Activated naive CD4-positive, alpha-beta T cell treated with anti-CD3 and anti-CD28 coated beads for 36 hours (primary cell): ENCODE measurements around the gene MYO10. TPM values are rescaled to one million over a fixed set of nuclear protein-coding genes. Genes with fewer than 3 reads are reported as not detected.

Source experiments
- CTCF ChIA-PET: fragments of 350-600 bp; sonication (Branson Sonifier 250); formaldehyde crosslinking; loops from one replicate; lab custom pipeline; 2021; ENCODE audit warnings: antibody characterized with exemption; lab: Charles Lee
- DNase-seq: peaks from one replicate; pipeline ENCODE4 v3.0.0-alpha.2; 2020
- H3K27ac Mint-ChIP-seq: one replicate; pipeline ENCODE4 v1.8.0; 2021; ENCODE audit warnings: mild to moderate bottlenecking, mixed read lengths
- H3K27me3 Mint-ChIP-seq: one replicate; pipeline ENCODE4 v1.8.0; 2021; ENCODE audit warnings: low read depth, mixed read lengths
- H3K36me3 Mint-ChIP-seq: one replicate; pipeline ENCODE4 v1.8.0; 2021; ENCODE audit warnings: low read depth, mixed read lengths
- H3K4me1 Mint-ChIP-seq: one replicate; pipeline ENCODE4 v1.8.0; 2021; ENCODE audit warnings: low read depth, mixed read lengths
- H3K4me3 Mint-ChIP-seq: one replicate; pipeline ENCODE4 v1.8.0; 2021; ENCODE audit warnings: mild to moderate bottlenecking, moderate library complexity, mixed read lengths
- H3K9me3 Mint-ChIP-seq: one replicate; pipeline ENCODE4 v1.8.0; 2021; ENCODE audit warnings: mixed read lengths
- intact Hi-C: fragments of 100-400 bp; cut with micrococcal nuclease; formaldehyde crosslinking; loops from one replicate; pipeline ENCODE4 v1.15.1; 2023
- total RNA-seq, 2 experiments: library from RNA; stranded (reverse); gene quantifications; one replicate each; pipeline ENCODE4 v1.2.3, GENCODE V29; 2021

MYO10 gene
- total RNA-seq, 2 experiments from 2014 or later, result 0.05 to 0.27 TPM

DNA sequence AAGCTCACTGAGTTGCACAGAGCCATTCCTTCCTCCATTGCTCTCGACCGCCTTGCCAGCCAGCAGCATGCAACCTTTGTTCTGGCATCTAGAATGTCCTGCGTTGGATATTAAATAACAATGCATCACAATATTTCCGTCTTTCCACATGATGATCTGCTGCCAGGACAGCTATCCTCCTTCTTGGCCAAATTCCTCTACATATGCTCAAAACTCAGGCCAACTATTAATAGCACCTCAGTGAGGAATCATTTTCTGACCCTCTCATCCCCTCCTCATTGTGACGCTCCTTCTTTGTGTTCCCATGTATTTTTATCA, 128.6 kb downstream of the MYO10 start:
- H3K27ac Mint-ChIP-seq, result no peak overlapping the region
- CTCF ChIA-PET, result no interaction called here
- H3K4me3 Mint-ChIP-seq, result no peak overlapping the region
- no peaks in the 10 kb centered on the region for H3K9me3 Mint-ChIP-seq
- H3K36me3 Mint-ChIP-seq, result no peaks in the 10 kb centered on the region
- intact Hi-C loops, result no loop called here
- peaks cover 11% of the 10 kb centered on the region for H3K27me3 Mint-ChIP-seq
- H3K4me1 Mint-ChIP-seq, result no peaks in the 10 kb centered on the region
- no peak for DNase-seq

DNA sequence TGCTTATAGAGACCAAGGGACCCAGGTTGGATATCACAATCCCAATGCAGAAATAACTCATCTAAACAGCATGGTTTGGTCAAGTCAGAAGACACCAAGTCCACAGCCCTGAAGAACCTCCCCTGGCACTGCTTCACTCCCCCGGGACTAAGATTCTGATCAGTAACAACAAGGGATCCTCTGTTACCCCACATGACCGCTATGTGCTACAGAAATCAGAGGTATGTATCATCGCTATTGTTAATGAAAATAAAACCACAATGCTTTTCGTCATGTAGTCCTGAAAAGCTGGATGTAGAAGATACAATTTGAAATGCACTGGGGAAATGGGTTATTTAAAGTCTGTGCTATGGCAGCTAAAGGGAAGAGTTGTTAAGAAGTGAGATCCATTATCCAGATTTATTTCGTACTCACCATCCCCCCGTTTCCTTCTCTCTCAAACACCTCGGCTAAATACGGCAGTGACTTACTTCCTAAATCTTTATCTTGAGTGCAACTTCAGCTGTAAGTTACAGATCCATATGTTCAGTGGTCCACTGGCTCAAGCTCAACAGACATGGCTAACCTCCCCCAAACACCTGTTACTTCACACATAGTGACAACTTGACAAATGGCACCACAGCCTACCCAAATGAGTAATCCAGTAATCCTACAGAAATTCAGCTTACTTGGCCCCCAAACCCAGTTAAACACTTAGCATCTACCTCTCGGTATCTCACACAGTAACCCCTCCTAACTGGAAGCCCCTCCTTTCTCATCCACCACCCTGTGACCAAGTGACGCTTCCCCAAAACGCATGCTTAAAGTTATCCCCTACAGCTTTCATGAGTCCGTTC, 129.2 kb downstream of the MYO10 start:
- Mint-ChIP-seq H3K27me3 (peaks cover 11% of the 10 kb centered on the region), H3K27ac (no peak overlapping the region), H3K36me3 (no peaks in the 10 kb centered on the region), H3K4me3 (no peak overlapping the region), H3K9me3 (no peaks in the 10 kb centered on the region), H3K4me1 (no peaks in the 10 kb centered on the region)
- intact Hi-C loops, result no loop called here
- no peak for DNase-seq
- CTCF ChIA-PET, result no interaction called here

DNA sequence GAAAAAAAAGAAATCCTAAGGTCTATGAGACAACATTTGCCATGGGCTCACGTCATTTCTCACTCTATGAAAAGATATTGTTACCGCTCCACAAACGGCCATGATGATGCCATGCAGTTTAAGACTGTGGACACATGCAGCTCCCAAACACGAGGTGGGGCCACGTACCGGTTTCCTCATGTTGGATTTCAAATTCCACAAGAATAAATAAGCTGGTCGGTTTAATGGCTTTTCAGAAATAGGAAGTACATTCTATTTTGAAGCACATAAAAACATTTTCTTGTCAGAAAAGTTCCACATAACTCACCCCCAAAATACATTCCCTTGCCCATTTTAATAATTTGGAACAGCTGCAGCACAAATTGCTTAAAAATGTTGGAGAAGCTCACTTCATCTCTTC, 130.6 kb downstream of the MYO10 start:
- no peak overlapping the region for H3K4me3 Mint-ChIP-seq
- H3K4me1 Mint-ChIP-seq, result no peaks in the 10 kb centered on the region
- H3K27ac Mint-ChIP-seq, result no peak overlapping the region
- intact Hi-C loops, result no loop called here
- H3K36me3 Mint-ChIP-seq, result no peaks in the 10 kb centered on the region
- H3K9me3 Mint-ChIP-seq, result no peaks in the 10 kb centered on the region
- H3K27me3 Mint-ChIP-seq, result peaks cover 9% of the 10 kb centered on the region
- CTCF ChIA-PET, result interaction anchor here (1.3 kb wide), 1 partner anchor 14 kb away, joined by 5 read pairs; no protein-coding TSS in a partner anchor
- no peak for DNase-seq

DNA sequence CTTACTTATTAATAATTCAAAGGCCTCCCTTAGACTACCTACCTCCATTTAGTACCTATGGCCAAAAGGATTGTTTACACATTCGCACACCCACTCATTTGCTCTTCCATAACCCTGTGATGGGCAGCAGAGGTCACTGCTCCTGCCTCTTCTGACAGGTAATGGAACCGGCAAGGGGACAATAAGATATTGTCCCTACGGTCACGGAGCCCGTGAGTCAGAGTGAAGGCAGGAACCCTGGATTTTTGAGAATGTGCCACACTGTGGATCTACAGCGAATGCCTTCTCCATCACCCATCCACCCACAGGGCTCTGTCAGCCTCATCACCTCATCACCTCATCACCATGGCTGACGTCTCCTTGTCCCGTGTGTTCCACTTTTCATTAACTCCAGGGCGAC, 132.3 kb downstream of the MYO10 start:
- intact Hi-C loops, result no loop called here
- Mint-ChIP-seq H3K4me1 (no peaks in the 10 kb centered on the region), H3K27ac (no peak overlapping the region), H3K9me3 (no peaks in the 10 kb centered on the region), H3K4me3 (no peak overlapping the region), H3K27me3 (peaks cover 6% of the 10 kb centered on the region), H3K36me3 (no peaks in the 10 kb centered on the region)
- CTCF ChIA-PET, result interaction anchor here (0.6 kb wide), 1 partner anchor 465 kb away, joined by 3 read pairs; no protein-coding TSS in a partner anchor
- DNase-seq, result no peak

DNA sequence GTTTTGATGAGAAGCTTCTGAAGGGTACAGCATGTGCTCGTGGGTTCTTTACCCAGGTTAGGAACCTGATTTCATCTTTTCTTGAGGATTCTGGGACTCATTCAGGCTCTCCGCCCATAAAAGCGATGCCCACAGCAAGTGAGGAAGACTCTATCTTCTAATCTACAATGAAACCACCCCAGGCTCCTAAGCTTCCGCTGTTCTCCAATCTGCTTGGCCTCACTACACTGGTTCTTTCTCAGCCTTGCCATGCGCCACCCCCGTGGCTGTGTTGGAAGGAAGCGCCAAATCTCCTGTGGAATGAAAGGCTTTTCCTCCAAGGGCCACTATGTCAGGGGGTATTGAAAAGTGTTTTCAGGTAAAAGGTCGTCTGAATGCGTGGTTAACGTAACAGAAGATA, 135.6 kb downstream of the MYO10 start:
- DNase-seq, result no peak
- no peak overlapping the region for H3K27ac Mint-ChIP-seq
- CTCF ChIA-PET, result no interaction called here
- no peaks in the 10 kb centered on the region for H3K36me3 Mint-ChIP-seq
- H3K9me3 Mint-ChIP-seq, result no peaks in the 10 kb centered on the region
- intact Hi-C loops, result no loop called here
- no peaks in the 10 kb centered on the region for H3K4me1 Mint-ChIP-seq
- no peak overlapping the region for H3K4me3 Mint-ChIP-seq
- peaks cover 4% of the 10 kb centered on the region for H3K27me3 Mint-ChIP-seq

DNA sequence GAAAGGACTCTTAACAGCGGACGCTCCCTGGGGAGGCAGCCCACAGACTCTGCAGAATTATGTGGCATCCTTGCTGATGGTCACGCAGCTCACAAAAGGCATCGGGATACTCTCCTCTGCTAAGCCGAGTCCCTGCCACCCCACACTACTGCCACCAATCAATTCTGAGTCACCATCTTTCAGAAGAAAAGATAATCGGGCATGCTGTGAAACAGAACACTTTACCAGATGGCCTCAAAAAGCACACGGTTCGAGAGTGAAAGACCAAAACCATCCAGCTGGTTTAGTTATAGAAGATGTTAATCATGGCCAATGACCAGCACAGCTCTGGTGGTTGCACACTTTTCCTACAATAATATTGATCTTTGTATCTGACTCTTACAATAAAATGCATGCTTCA, 136.3 kb downstream of the MYO10 start:
- intact Hi-C loops, result no loop called here
- Mint-ChIP-seq H3K9me3 (no peaks in the 10 kb centered on the region), H3K4me3 (no peak overlapping the region), H3K27me3 (peaks cover 4% of the 10 kb centered on the region), H3K36me3 (no peaks in the 10 kb centered on the region), H3K27ac (no peak overlapping the region), H3K4me1 (no peaks in the 10 kb centered on the region)
- CTCF ChIA-PET, result no interaction called here
- DNase-seq, result no peak

DNA sequence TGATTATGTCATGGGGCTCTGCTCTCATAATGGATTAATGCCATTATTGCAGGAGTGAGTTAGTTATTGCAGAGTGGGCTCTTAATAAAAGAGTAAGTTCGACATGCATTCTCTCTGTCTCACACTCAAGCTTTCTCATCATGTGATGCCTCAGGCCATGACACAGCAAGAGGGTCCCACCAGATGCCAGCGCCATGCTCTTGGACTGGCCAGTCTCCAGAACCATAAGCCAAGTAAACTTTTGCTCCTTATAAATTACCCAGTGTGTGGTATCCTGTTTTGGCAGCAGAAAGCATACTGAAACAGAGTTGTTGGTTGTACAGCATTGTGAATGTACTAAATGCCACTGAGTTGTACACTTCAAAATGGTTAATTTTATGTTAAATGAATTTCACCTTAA, 138.1 kb downstream of the MYO10 start:
- DNase-seq, result no peak
- no peaks in the 10 kb centered on the region for H3K9me3 Mint-ChIP-seq
- H3K4me3 Mint-ChIP-seq, result no peak overlapping the region
- CTCF ChIA-PET, result no interaction called here
- H3K36me3 Mint-ChIP-seq, result no peaks in the 10 kb centered on the region
- no peaks in the 10 kb centered on the region for H3K27me3 Mint-ChIP-seq
- H3K27ac Mint-ChIP-seq, result no peak overlapping the region
- H3K4me1 Mint-ChIP-seq, result no peaks in the 10 kb centered on the region
- intact Hi-C loops, result no loop called here

DNA sequence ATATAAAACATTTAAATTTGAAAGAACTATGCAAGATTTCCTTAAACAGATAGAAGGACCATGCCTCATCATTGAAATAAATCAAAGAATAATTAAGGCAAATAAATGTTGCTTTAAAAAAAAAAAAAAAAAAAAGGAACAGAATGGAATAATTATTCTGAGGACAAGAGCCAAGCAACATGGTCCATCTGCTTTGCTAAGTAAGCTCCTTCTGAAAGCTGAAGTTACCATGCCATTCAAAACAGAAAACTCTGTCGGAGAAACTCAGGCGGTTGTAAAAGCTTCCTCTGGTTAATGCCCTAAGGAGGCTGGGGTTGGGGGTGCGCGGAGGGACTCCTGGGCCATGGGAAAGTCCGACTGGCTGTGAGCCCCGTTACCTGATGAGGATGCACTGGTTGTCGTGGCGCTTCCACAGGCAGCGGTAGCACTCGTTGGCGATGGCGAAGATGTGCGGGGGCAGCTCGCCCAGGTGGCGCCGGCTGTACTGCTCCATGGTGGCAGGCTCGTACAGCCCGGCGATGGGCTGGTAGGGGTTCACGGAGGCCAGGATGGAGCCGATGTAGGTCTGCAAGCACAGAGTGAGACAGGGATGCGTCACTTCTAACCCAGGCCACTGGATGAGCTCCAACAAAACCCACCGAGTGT, 141.7 kb downstream of the MYO10 start:
- H3K27me3 Mint-ChIP-seq, result no peaks in the 10 kb centered on the region
- CTCF ChIA-PET, result interaction anchor here (0.6 to 4.1 kb wide), 4 partner anchors 16 to 395 kb away, joined by 3 to 33 read pairs (median 4); no protein-coding TSS in a partner anchor
- no peak overlapping the region for H3K4me3 Mint-ChIP-seq
- intact Hi-C loops, result no loop called here
- H3K27ac Mint-ChIP-seq, result no peak overlapping the region
- peaks cover 7% of the 10 kb centered on the region for H3K4me1 Mint-ChIP-seq
- no peaks in the 10 kb centered on the region for H3K36me3 Mint-ChIP-seq
- DNase-seq, result no peak
- H3K9me3 Mint-ChIP-seq, result no peaks in the 10 kb centered on the region

DNA sequence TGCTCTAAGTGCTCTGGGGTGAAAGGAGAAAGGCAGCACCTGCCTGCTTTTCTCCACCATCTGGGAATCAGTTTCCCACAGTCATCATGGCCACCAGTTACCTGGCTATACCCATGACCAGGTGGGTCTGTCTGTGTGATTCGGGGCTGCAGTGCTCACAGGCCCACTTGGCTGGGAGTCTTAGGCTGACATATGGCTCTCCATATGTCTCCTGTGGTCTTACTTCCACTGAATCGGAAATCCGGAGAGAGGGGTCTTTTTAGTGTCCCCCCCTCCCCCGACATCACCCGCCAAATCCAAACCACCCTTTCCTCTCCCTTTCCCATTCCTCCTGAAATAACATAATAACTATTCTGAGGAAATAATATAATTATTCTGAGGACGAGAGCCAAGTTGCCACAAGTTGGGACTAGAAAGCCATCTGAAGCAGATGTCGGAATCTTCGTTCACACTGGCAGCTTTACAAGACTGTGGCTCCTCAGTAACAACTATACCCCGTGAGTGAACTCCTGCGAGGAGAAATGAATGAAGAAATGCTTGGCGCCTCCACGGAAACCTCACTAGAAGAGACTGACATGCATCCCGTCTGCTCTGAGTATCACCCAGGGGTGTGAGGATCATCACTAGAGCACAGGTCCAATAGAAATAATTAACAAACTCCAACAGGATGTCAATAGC, 143.4 kb downstream of the MYO10 start:
- no peak for DNase-seq
- Mint-ChIP-seq H3K36me3 (no peaks in the 10 kb centered on the region), H3K4me3 (no peak overlapping the region), H3K27me3 (no peaks in the 10 kb centered on the region), H3K27ac (no peak overlapping the region), H3K9me3 (no peaks in the 10 kb centered on the region), H3K4me1 (peaks cover 7% of the 10 kb centered on the region)
- intact Hi-C loops, result no loop called here
- CTCF ChIA-PET, result interaction anchor here (0.6 to 4.1 kb wide), 5 partner anchors 9 to 1526 kb away, joined by 3 to 33 read pairs (median 5); no protein-coding TSS in a partner anchor

DNA sequence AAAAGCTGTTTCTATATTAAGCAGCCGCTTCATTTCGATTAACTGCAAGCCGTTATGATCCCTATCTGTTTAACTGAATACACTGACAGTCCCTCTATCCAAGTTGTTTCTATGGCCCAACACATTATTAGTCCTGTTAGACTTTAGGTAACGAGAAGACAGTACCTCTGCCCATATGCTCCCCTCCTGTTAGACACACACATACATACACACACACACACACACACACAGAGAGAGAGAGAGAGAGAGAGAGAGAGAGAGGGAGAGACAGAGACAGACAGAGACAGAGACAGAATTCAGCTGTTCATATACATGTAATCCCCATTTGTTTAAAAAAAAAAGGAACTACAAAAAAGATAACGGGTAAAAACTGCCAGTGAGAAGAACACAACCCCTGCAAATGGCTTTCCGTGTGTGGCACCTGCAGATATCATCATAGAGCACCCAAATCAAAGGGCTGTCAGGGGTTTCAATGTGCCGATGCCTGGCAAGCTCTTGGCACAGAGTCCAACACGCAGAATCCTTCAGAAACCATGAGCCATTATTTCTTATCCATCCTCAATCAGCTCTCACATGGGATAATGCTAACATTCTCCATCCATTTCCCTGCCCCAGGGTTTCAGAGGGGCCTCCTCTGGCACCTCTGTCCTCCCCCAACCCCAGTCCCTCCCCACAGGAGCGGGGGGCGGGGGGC, 144.0 kb downstream of the MYO10 start:
- intact Hi-C loops, result loop anchor here (1.0 to 2.0 kb wide), 5 partner anchors 143 to 411 kb away; no protein-coding TSS in a partner anchor
- Mint-ChIP-seq H3K27me3 (no peaks in the 10 kb centered on the region), H3K4me3 (no peak overlapping the region), H3K36me3 (no peaks in the 10 kb centered on the region), H3K4me1 (peaks cover 7% of the 10 kb centered on the region), H3K9me3 (no peaks in the 10 kb centered on the region), H3K27ac (no peak overlapping the region)
- CTCF ChIA-PET, result interaction anchor here (0.6 to 4.1 kb wide), 9 partner anchors 9 to 1526 kb away, joined by 3 to 33 read pairs (median 4); no protein-coding TSS in a partner anchor
- no peak for DNase-seq

DNA sequence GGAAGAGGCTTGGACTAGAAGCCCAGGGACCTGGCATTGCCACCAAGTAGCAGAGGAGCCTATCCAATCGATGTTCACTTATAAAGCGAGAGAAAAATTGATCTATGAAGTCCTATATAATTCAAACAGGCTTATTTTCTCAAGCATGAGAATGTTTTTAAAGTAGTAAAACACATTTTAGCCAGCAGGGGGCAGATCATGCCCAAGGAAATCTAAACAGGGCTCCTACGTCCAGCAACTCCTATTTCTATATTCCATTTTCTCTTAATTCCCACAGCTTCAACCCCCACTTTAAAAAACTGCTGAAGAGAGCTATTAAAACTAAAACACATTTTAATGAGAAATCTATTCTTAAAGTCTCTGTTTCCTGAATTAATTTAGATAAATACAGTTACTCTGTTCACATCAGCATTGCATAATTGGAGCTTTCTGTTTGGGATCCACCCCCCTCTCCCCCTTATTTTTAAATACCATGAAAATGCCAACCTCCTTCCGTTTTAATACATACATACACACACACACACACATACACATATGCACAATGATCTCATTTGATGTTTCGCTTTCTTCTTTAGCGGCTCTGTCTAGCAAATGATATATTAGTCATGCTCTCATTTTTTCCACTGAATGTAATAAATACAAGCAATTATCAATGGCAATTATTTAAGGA, 144.9 kb downstream of the MYO10 start:
- no peak overlapping the region for H3K4me3 Mint-ChIP-seq
- no peaks in the 10 kb centered on the region for H3K36me3 Mint-ChIP-seq
- no peaks in the 10 kb centered on the region for H3K9me3 Mint-ChIP-seq
- peak; percentile 26 for DNase-seq
- H3K4me1 Mint-ChIP-seq, result peaks cover 7% of the 10 kb centered on the region
- intact Hi-C loops, result loop anchor here (1.0 to 2.0 kb wide), 5 partner anchors 144 to 412 kb away; no protein-coding TSS in a partner anchor
- H3K27me3 Mint-ChIP-seq, result no peaks in the 10 kb centered on the region
- CTCF ChIA-PET, result interaction anchor here (0.7 to 4.1 kb wide), 9 partner anchors 8 to 404 kb away, joined by 3 to 33 read pairs (median 4); no protein-coding TSS in a partner anchor
- H3K27ac Mint-ChIP-seq, result no peak overlapping the region
